Upper lobe of left lung (tissue), 4 donors: ENCODE measurements around the gene AGTPBP1.

Source experiments
- CTCF ChIP-seq, 6 experiments: fragments of 450-650 bp in 4 of 6; fragments of 200-600 bp in 2 of 6; sonication (generic) in 2 of 6; IDR thresholded peaks; one replicate each; pipeline ENCODE4 v1.5.1; 2016 to 2019; ENCODE audit warnings: antibody characterized with exemption in 6 of 6
- POLR2A ChIP-seq, 4 donors: fragments of 450-650 bp; IDR thresholded peaks; one replicate each; pipeline ENCODE4 v1.5.1; 2016 to 2017; ENCODE audit warnings: antibody characterized with exemption in 4 of 4, mild to moderate bottlenecking in 2 of 4

DNA sequence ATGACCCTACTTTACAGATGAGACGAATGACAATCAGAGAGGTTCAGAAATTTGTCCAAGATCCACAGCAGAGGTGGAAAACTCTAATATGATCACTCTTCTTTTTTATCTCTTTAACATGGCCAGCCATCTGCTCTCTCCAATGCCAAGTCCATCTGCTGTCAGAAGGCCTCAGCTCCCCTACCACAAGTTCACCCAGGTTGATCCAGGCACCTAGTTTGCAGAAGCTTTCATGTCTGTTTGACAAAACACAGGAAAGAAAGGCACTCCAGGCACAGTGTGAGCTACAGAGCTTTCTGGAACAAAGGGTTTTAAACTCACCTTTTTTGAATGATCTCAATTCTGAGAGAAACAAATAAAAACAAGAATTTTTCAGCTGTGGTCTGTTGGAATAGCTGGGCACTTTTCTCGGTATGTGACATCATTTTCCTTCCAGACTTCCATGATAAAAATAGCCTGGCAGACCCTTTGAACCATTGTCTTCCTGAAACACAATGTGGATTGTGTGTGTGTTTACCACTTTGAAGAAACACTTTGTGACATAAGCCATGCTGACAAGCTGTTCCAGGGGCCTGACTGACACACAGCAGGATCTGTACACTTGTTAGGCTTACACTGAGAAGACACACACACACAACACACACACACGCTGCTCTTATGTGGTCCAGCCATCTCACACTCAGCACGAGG, 214.3 kb downstream of the AGTPBP1 start:
- TF ChIP-seq CTCF (IDR thresholded peaks at IDR 0.05) (no peak), POLR2A (IDR thresholded peaks at IDR 0.05) (no peak)
